Keratinocyte (primary cell): Measurements from ENCODE around the gene ACYP1. TPM values are rescaled to one million over a fixed set of nuclear protein-coding genes. Genes with fewer than 3 reads are reported as not detected.

Experiments
- DNase-seq: peaks from one replicate; pipeline ENCODE4 v3.0.0-alpha.2; 2011; ENCODE audit warnings: low read depth, missing footprints, low spot score
- FAIRE-seq: peaks from 2 replicates; lab custom pipeline; 2011; peaks lifted over from hg19 to GRCh38; lab: Jason Lieb, UNC
- H2AFZ ChIP-seq: 2 replicates; pipeline ENCODE4 v1.6.0; 2012; ENCODE audit warnings: low read length, control low read depth, inconsistent platforms; ENCODE audit not compliant: control insufficient read depth
- H3K27ac ChIP-seq: 2 replicates; pipeline ENCODE4 v1.5.1; 2011; ENCODE audit warnings: low read length; ENCODE audit not compliant: control insufficient read depth, insufficient read depth
- H3K27me3 ChIP-seq: 3 replicates; pipeline ENCODE4 v1.6.0; 2011; ENCODE audit warnings: low read length; ENCODE audit not compliant: control insufficient read depth, insufficient read depth; ENCODE audit errors: extremely low read depth
- H3K36me3 ChIP-seq, 2 experiments: 2 replicates in 1 of 2; 3 replicates in 1 of 2; pipeline ENCODE4 v1.5.1; 2011; ENCODE audit warnings: low read length in 2 of 2, mild to moderate bottlenecking in 1 of 2; ENCODE audit not compliant: control insufficient read depth in 2 of 2, insufficient read depth in 2 of 2; ENCODE audit errors: extremely low read depth in 1 of 2
- H3K4me1 ChIP-seq: 3 replicates; pipeline ENCODE4 v1.5.1; 2011; ENCODE audit warnings: low read length; ENCODE audit not compliant: control insufficient read depth, insufficient read depth; ENCODE audit errors: extremely low read depth
- H3K4me2 ChIP-seq: 3 replicates; pipeline ENCODE4 v1.6.0; 2011; ENCODE audit warnings: low read depth, low read length; ENCODE audit not compliant: control insufficient read depth, insufficient read depth; ENCODE audit errors: extremely low read depth
- H3K4me3 ChIP-seq, 3 experiments: fragments of 200-600 bp in 1 of 3; sonication (generic) in 1 of 3; 2 replicates in 2 of 3; 3 replicates in 1 of 3; pipeline ENCODE4 v1.5.1; 2011 to 2016; ENCODE audit warnings: low read length in 3 of 3, mild to moderate bottlenecking in 3 of 3, control low read depth in 2 of 3, inconsistent platforms in 1 of 3, low read depth in 1 of 3, mixed read lengths in 1 of 3, mixed run types in 1 of 3, moderate library complexity in 1 of 3; ENCODE audit not compliant: control insufficient read depth in 2 of 3, insufficient read depth in 2 of 3; ENCODE audit errors: extremely low read depth in 1 of 3
- H3K79me2 ChIP-seq: 2 replicates; pipeline ENCODE4 v1.6.0; 2012; ENCODE audit warnings: low read length; ENCODE audit not compliant: control insufficient read depth, insufficient read depth
- H3K9ac ChIP-seq: 3 replicates; pipeline ENCODE4 v1.6.0; 2011; ENCODE audit warnings: low read length; ENCODE audit not compliant: control insufficient read depth, insufficient read depth; ENCODE audit errors: extremely low read depth
- H3K9me1 ChIP-seq: 3 replicates; pipeline ENCODE4 v1.6.0; 2011; ENCODE audit warnings: low read length; ENCODE audit not compliant: control insufficient read depth, insufficient read depth; ENCODE audit errors: extremely low read depth
- H3K9me3 ChIP-seq: 2 replicates; pipeline ENCODE4 v1.5.1; 2012; ENCODE audit warnings: low read depth, low read length; ENCODE audit not compliant: control insufficient read depth
- H4K20me1 ChIP-seq: 3 replicates; pipeline ENCODE4 v1.6.0; 2011; ENCODE audit warnings: low read length; ENCODE audit not compliant: control insufficient read depth, insufficient read depth; ENCODE audit errors: extremely low read depth
- EZH2 ChIP-seq: IDR thresholded peaks from one replicate; pipeline ENCODE4 v1.6.1; 2012; ENCODE audit warnings: inconsistent platforms, mild to moderate bottlenecking, low read length, moderate library complexity
- dilution Hi-C: fragments of 300-500 bp; cut with MboI; formaldehyde crosslinking; loops from one replicate; pipeline ENCODE4 v1.7.0; 2020; ENCODE audit warnings: low sequenced_read_pairs; ENCODE audit not compliant: extremely low pct_ligation_motif_present
- polyA plus RNA-seq, 5 experiments: library from polyadenylated mRNA; depleted of rRNA in 3 of 5; stranded (reverse) in 3 of 5; stranded (forward) in 1 of 5; unstranded in 1 of 5; fragments of >200 nt; gene quantifications; 1 replicate in 1 of 5; 2 replicates in 3 of 5; 3 replicates in 1 of 5; pipeline versions ENCODE4 v1.2.1 to v1.2.3, GENCODE V29; 2011 to 2012; ENCODE audit warnings: missing spikeins in 2 of 5, low read depth in 1 of 5, low replicate concordance in 1 of 5
- TF ChIP-seq, protein P1 (sequence below), 3 experiments: IDR thresholded peaks in 1 of 3; conservative IDR thresholded peaks in 1 of 3; optimal IDR thresholded peaks in 1 of 3; 2 replicates in 2 of 3; 3 replicates in 1 of 3; pipeline versions ENCODE3 to v1.5.1; 2011; ENCODE audit warnings: low read length in 3 of 3, mild to moderate bottlenecking in 3 of 3, moderate library complexity in 2 of 3, control low read depth in 1 of 3, inconsistent platforms in 1 of 3; ENCODE audit not compliant: insufficient read depth in 2 of 3; ENCODE audit errors: extremely low read depth in 1 of 3

ACYP1 gene
- polyA plus RNA-seq, 1 donor (not counting 4 experiments of a cell fraction or from before 2014, with no cell fraction given): 32.9 TPM

- peak overlapping the region; percentile 84 for H3K4me2 ChIP-seq
- TF ChIP-seq, protein P1, sequence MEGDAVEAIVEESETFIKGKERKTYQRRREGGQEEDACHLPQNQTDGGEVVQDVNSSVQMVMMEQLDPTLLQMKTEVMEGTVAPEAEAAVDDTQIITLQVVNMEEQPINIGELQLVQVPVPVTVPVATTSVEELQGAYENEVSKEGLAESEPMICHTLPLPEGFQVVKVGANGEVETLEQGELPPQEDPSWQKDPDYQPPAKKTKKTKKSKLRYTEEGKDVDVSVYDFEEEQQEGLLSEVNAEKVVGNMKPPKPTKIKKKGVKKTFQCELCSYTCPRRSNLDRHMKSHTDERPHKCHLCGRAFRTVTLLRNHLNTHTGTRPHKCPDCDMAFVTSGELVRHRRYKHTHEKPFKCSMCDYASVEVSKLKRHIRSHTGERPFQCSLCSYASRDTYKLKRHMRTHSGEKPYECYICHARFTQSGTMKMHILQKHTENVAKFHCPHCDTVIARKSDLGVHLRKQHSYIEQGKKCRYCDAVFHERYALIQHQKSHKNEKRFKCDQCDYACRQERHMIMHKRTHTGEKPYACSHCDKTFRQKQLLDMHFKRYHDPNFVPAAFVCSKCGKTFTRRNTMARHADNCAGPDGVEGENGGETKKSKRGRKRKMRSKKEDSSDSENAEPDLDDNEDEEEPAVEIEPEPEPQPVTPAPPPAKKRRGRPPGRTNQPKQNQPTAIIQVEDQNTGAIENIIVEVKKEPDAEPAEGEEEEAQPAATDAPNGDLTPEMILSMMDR (optimal IDR thresholded peaks at IDR 0.05 in 1 of 3, IDR thresholded peaks at IDR 0.05 in 1 of 3, conservative IDR thresholded peaks at IDR 0.05 in 1 of 3; ENCODE audit: extremely low read depth in 1 of 3, insufficient read depth in 2 of 3, low read length in 3 of 3): no peak
- no peak for TF ChIP-seq EZH2
- no peak overlapping the region for H3K4me3 ChIP-seq
- H3K36me3 ChIP-seq: peaks cover 3 to 8% of the 10 kb centered on the region in 2 experiments
- H3K27me3 ChIP-seq: no peaks in the 10 kb centered on the region
- FAIRE-seq (no peak), DNase-seq (no peak)
- peaks cover 3% of the 10 kb centered on the region for H3K79me2 ChIP-seq
- no peaks in the 10 kb centered on the region for H4K20me1 ChIP-seq
- dilution Hi-C loops: no loop called here
- H2AFZ ChIP-seq: no peak overlapping the region
- peaks cover 21% of the 10 kb centered on the region for H3K4me1 ChIP-seq
- H3K9me3 ChIP-seq: no peaks in the 10 kb centered on the region
- H3K9me1 ChIP-seq: no peaks in the 10 kb centered on the region
- no peak overlapping the region for H3K27ac ChIP-seq
- H3K9ac ChIP-seq: no peak overlapping the region
Measured at GRCh38 chr14:75049731-75050201, 14.1 kb downstream of the ACYP1 start.

DNA sequence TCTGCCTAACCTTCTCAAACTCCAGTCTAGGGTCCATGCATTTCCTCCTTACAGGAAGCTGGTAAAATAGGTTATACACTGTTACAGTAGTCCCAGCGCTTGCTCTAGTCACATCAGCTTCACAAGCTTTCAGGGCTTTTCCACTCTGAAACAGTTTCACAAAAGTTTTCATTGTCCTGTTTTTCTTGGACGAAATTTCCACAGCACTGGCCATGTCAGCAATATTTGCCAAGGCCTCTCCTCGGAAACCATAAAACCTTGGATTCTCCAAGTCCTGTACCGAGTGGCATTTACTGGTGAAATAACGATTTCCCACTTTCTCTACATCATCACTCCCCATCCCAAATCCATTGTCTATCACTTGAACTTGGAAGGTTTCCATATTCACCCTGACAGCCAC, 14.7 kb downstream of the ACYP1 start:
- H3K79me2 ChIP-seq: peaks cover 3% of the 10 kb centered on the region
- no peak overlapping the region for H3K9ac ChIP-seq
- TF ChIP-seq, protein P1 (optimal IDR thresholded peaks at IDR 0.05 in 1 of 3, IDR thresholded peaks at IDR 0.05 in 1 of 3, conservative IDR thresholded peaks at IDR 0.05 in 1 of 3; ENCODE audit: extremely low read depth in 1 of 3, insufficient read depth in 2 of 3, low read length in 3 of 3): no peak
- no peak for TF ChIP-seq EZH2
- DNase-seq (no peak), FAIRE-seq (no peak)
- no peak overlapping the region for H2AFZ ChIP-seq
- no peaks in the 10 kb centered on the region for H3K9me1 ChIP-seq
- H3K4me3 ChIP-seq: no peak overlapping the region
- dilution Hi-C loops: no loop called here
- no peaks in the 10 kb centered on the region for H3K27me3 ChIP-seq
- H3K27ac ChIP-seq: no peak overlapping the region
- no peak overlapping the region for H3K4me2 ChIP-seq
- peaks cover 23% of the 10 kb centered on the region for H3K4me1 ChIP-seq
- peaks cover 3 to 8% of the 10 kb centered on the region in 2 experiments for H3K36me3 ChIP-seq
- H4K20me1 ChIP-seq: no peaks in the 10 kb centered on the region
- H3K9me3 ChIP-seq: no peaks in the 10 kb centered on the region
